ENCODE results near the gene SOCS1.
A peak's percentile ranks its signal among the peaks of the same experiment; 100 is the strongest.
"Not testable (repeated sequence)": the region's sequence is repeated elsewhere in the genome, so short reads cannot be mapped to it uniquely, and the experiment has no call there.

The SOCS1 gene

GRCh38 chr16:11224096-11224893, 31.7 kb downstream of the SOCS1 start:
- peak; percentile 69 for DNase-seq

GRCh38 chr16:11220507-11220906, 35.5 kb downstream of the SOCS1 start:
- not testable (repeated sequence) for DNase-seq

GRCh38 chr16:11219178-11219577, 36.8 kb downstream of the SOCS1 start:
- DNase-seq: no peak

- no peak for DNase-seq
These were observed 37.4 kb downstream of the SOCS1 start for GRCh38 chr16:11218604-11218962.

GRCh38 chr16:11217651-11218603, 38.1 kb downstream of the SOCS1 start:
- DNase-seq: no peak

GRCh38 chr16:11215935-11216556, 40.0 kb downstream of the SOCS1 start:
- no peak for DNase-seq

- no peak for DNase-seq
These were observed 42.2 kb downstream of the SOCS1 start for GRCh38 chr16:11213799-11214198.

- no peak for DNase-seq
These were observed 42.6 kb downstream of the SOCS1 start for GRCh38 chr16:11213373-11213772.

GRCh38 chr16:11212798-11213196, 43.2 kb downstream of the SOCS1 start:
- no peak for DNase-seq

GRCh38 chr16:11211977-11212797, 43.8 kb downstream of the SOCS1 start:
- no peak for DNase-seq

- no peak for DNase-seq
These were observed 44.7 kb downstream of the SOCS1 start for GRCh38 chr16:11211061-11211976.

- no peak for DNase-seq
These were observed 45.7 kb downstream of the SOCS1 start for GRCh38 chr16:11210260-11210659.

GRCh38 chr16:11208916-11209665, 46.9 kb downstream of the SOCS1 start:
- no peak for DNase-seq

- no peak for DNase-seq
These were observed 48.4 kb downstream of the SOCS1 start for GRCh38 chr16:11207646-11208045.

GRCh38 chr16:11205754-11206581, 50.0 kb downstream of the SOCS1 start:
- no peak for DNase-seq

GRCh38 chr16:11205065-11205699, 50.8 kb downstream of the SOCS1 start:
- DNase-seq: no peak

- no peak for DNase-seq
These were observed 51.4 kb downstream of the SOCS1 start for GRCh38 chr16:11204513-11205047.

Data from CD4-positive, alpha-beta T cell treated with Interleukin-17A for 4 hours (primary cell).